GM18873 (cell line): ENCODE measurements around the gene PRKAG3.
"Not testable (repeated sequence)": the region's sequence is repeated elsewhere in the genome, so short reads cannot be mapped to it uniquely, and the experiment has no call there.

Source experiments
- ATAC-seq: cut with Tn5 transposase; IDR thresholded peaks from one replicate; pipeline ENCODE4 v1.9.1; 2021; ENCODE audit warnings: mild to moderate bottlenecking, moderate library complexity, moderate number of reproducible peaks; ENCODE audit not compliant: unreplicated experiment, low FRiP score

Gene PRKAG3

DNA sequence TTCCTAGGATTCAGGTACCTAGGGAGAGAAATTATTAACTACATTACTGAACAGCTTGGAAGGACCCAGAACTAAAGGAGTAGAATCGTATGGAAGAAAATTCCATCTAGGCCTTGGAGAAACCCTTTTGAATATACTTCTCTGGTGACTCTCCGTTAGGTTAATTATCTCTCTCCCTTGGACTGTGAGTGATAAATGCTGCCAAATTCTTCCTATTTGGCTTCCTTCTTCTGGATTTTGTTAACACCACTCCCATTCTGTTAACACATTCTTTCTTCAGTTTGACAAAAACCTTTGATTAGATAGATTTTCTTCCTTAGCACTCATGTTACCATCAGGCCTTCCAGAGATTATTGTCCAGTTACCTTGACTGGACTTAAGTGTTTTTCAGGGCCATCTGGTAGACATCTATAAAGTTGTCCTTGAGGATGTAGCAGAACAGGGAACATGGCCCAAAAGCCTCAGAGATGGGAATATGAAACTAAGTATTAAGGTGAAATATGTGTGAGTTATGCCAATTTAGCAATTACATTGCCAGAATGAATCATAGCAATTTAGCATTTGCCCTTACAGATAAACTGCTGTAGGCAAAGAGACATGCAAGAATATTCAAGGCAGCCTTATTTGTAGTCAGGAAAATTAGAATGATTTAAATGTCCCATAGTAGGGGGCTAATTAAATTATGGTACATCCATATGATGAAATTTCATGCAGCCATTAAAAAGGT lies 42.9 kb downstream of the PRKAG3 start:
- no peak for ATAC-seq

DNA sequence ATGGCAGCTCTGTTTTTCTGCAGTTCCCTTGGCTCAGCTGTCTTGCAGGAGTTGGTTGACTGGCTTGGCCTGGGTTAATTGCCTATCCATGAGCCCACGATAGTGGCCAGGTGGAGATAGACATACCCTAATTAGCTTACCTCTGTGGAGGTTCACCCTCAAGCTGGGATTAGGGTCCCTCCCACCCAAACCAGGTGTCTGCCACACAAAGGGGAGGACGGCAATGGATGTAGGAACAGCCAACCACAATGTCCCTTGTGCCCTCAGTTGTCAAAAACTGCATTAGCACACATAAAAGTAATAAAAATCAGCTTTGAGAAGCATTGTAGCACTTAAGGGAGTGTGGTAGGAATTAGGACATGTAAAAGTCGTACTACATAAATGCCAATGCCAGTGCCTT lies 45.5 kb downstream of the PRKAG3 start:
- no peak for ATAC-seq

DNA sequence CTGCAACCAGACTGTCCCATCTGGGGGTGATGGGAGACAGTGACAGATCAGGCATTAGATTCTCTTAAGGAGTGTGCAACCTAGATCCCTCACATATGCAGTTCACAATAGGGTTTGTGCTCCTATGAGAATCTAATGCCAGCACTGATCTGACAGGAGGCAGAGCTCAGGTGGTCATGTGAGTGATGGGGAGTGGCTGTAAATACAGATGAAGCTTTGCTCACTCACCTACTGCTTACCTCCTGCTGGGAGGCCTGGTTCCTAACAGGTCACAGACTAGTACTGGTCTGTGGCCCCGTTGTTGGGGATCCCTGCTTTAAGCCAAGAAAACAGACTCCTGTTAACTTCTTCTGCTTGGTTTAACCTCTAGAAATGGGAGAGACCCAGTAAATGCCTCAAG lies 46.5 kb downstream of the PRKAG3 start:
- ATAC-seq, result no peak

DNA sequence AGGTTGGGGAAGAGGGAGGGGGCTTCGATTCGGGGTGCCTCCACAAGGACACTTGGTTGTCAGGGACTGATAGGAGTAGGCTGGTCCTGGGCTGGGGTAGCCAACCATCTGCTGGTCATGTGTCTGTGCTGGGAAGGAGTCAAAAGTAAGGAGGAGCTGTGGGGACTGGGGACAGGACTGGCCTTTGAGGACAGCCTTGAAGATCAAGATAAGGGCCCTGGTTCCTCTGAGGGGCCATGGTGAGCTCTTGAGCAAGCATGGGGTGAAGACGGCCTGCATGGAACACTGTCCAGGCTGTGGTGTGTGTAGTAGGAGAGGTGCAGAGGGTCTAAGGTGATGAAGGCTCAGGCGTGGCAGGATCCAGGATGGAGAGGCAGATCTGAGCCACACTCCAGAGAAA lies 47.9 kb downstream of the PRKAG3 start:
- ATAC-seq, result no peak

DNA sequence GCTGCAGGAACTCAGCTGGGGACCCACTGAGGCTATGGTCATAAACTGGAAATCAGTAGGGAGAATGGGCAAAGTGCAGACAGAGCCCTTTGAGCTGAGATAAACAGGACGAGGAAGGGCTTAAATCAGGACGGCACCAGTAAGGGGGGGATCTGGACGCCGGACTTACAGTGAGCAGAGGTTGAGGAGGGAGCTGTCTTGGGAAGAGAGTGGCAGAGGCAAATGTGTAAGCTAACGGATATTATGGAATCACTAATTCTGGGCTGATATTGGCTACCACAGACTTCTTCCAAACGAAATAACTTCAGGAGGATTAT lies 49.1 kb downstream of the PRKAG3 start:
- ATAC-seq, result no peak

DNA sequence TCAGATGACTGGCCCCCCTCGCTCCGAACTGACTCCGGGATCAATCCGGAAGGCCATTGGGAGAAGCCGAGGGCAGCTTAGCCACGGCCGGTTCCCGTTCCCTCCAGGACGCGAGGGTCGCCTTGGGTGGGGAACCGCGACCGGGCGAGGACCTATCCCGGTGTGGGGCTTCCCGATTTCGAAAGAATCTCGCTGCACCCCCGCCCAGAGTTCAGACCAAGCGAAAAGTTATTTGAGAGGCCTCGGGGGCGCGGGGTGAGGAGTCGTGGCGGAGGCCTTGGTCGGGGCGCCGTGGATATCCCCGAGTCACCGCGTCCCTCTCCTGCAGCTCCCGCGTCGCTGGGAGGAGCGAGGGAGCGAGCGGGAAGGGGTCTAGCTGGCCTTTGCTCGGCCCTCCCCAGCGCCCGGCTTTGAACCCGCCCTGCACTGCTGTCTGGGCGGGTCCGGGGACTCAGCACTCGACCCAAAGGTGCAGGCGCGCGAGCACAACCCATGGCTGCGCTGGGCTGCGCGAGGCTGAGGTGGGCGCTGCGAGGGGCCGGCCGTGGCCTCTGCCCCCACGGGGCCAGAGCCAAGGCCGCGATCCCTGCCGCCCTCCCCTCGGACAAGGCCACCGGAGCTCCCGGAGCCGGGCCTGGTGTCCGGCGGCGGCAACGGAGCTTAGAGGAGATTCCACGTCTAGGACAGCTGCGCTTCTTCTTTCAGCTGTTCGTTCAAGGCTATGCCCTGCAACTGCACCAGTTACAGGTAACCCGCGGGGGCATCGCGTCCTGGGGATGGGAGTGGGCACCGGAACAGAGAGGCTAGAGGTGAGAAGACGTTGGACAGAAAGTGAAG lies 49.7 kb downstream of the PRKAG3 start, which contains the start of gene CYP27A1:
CYP27A1 (plus strand) TSS at position 457 of the 837 bp plus-strand sequence; CDS start at position 493, 36 bp downstream.
- ATAC-seq, result no peak

DNA sequence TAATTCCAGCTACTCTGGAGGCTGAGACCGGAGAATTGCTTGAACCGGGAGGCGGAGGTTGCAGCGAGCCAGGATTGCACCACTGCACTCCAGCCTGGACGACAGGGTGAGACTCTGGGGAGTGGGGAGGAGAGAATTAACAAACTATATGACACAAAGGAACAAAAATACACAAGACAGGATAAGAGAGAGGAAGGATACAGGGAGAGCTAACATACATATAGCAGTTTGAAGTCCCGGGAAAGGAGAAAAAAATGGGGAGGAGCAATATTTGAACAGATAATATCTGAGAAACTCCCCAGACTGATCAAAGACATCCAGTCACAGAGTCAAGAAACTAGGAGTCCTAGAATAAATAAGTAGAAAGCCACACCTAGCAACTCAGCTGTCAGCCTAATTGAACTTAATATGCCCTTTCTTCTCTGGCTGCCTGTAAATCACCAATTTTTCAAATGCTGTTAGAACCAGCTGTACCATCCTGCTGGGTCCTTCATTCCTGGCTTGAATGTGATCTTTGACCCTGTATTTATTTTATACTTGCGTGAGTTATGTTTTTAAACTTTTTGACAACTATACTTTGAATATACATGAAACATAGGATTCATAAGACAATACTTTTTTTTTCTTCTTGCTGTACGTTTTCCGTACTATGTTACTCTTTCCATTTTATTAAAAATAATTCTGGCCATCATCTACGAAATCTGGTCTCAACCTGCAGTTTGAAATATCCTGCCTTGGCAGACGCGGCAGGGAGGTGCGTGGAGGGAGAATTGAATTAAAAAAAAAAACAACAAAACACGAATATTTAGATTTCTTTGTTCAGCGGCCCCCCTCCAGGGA lies 50.5 kb downstream of the PRKAG3 start:
- ATAC-seq, result no peak

DNA sequence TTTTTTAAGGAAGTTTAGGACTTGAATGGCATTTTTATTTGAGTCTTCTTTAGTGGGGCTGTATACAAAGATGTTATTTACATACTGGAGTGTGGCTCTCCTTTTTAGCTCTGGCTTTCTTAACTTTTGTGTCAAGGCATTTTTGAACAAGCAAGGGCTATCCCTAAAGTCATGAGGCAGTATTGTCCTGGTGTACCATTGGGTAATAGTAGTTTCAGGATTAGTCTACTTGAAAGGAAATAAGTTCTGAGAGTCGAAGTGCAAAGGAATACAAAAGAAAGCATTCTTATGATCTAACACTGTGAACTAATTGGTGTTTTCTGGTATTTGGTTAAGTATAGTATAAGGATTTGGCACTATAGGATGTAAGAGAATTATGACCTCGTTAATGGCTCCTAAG lies 51.6 kb downstream of the PRKAG3 start:
- ATAC-seq, result no peak

DNA sequence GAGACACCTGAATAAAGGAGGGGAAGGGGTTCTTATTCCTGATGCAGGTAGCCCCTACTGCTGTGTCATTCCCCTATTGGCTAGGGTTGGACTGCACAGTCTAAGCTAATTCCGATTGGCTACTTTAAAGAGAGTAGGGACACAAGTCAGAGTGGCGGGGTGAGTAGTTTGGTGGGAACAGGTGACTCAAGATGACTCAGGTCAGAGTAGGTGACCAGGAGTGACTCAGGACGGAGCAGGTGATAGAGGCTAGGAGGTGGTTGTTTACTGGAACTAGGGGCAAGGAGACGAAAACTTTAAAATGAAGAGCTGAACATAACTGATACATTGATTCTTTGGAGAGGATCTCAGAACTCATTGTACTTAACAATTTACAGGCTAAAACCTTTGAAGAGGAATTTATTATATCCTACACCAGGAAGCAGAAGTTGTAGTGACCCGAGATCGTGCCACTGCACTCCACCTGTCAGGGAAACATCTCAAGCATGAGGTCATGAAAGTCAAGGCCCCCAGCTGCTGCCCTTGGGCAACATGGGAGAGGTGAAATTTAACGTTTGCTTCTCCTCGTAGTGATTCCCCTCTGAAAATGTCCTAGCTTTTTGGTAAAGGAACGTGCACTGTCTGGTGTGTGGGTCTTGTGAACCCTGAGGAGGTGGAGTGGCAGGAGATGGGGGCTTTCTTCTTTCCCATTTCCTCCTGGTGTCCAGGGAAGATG lies 54.2 kb downstream of the PRKAG3 start:
- no peak for ATAC-seq

DNA sequence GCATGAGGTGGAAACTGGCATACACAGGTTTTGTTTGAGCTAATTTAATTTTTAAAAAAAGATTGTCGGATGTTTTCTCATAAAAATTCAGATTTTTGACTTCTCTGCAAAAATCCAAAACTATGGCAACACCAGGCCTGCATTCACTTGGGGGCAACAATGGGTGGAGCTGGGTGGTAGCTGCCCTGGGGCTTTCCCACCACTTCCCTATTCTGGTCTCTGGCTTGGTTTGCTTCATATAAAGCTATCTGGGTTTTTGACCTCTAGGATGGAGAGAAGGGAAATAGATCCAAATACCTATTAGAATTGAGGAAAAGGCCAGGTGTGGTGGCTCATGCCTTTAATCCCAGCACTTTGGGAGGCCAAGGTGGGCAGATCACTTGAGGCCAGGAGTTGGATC lies 55.1 kb downstream of the PRKAG3 start:
- ATAC-seq, result no peak

DNA sequence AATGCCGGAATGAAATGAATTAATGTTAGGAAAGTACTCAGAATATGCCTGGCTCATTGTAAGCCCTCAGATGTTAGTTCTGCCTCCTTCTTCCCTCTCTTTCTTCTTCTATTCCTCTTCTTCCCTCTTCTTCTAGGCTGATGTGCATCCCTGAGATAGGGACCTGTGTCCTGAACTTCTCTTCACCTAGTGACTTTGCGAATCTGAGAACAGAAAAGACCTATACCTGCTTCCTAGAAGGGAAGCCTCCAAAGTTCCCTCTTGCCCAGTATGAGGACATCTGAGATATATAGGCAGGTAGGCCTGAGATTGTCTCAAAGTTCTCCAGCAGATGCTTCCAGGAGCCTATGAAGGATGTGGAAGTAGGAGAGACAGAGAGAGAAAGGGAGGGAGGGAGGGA lies 57.7 kb downstream of the PRKAG3 start:
- ATAC-seq, result no peak

DNA sequence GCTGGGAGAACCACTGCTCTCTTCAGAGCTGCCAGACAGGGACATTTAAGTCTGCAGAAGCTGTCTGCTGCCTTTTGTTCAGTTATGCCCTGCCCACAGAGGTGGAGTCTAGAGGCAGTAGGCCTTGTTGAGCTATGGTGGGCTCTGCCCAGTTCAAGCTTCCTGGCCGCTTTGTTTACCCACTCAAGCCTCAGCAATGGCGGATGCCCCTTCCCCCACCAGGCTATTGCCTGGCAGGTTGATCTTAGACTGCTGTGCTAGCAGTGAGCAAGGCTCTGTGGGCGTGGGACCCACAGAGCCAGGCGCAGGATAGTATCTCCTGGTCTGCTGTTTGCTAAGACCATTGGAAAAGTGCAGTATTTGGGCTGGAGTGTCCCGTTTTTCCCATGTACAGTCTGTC lies 58.8 kb downstream of the PRKAG3 start:
- not testable (repeated sequence) for ATAC-seq
